NCI-H510A treated with DMSO at 0.1 percent for 48 hours (cell line): Measurements from ENCODE around the gene NT5DC3.

Source experiments
- DNase-seq: peaks from one replicate; lab custom pipeline; 2025; lab: John Stamatoyannopoulos, UW

Gene NT5DC3

DNA sequence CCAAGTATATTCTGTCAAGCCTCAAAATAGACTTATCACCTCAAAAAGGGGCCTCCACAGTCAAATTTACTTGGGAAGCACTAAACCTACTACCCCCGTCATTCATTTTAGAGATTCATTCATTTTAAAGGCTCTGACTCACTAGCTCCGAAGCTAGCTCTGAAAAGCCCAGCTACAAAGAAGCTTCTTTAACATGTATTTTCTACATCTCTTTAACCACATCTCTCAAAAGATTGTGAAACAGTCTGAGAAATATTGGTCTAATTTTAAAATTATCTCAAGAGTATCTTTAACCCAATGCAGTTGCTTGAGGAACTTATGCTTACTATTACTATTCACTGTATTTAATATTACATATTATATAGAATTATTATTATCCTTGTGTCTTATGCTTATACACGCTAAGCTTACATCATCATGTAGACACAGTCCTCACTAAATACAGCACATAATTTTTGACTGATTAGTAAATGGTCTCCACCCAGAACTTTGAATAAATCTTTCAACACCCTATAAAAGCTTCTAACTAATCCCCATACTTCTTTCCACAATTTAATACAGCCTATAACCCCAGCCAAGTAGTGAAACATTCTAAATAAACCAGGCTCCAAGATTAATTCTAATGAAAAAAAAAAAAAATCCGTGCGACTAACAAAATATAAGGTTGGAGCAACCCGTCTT, 7.8 kb downstream of the NT5DC3 start:
- no peak for DNase-seq

- DNase-seq: no peak
Measured at GRCh38 chr12:103832048-103832997, 8.7 kb downstream of the NT5DC3 start.

GRCh38 chr12:103830730-103831320, 10.2 kb downstream of the NT5DC3 start:
- no peak for DNase-seq

GRCh38 chr12:103830025-103830725, 10.9 kb downstream of the NT5DC3 start:
- no peak for DNase-seq

- no peak for DNase-seq
Measured at GRCh38 chr12:103829092-103829491, 11.9 kb downstream of the NT5DC3 start.

- DNase-seq: no peak
Measured at GRCh38 chr12:103827911-103828391, 13.1 kb downstream of the NT5DC3 start.

DNA sequence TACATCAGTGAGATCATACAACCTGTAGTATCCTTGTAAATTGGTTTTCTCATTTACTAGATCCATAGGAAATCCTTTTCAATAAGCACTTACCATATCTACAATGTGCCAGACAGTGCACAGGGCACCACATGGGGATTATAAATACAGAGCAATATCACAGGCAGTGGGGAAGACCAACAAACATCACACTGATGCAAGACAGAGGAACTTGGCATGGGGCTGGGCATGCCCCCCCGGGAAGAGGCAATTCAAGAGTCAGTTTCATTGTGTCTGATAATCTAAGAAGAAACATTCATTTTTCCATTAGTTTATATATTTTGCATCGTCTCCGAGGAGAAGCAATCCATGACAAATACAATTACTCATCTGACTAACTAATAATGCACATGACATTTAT, 16.2 kb downstream of the NT5DC3 start:
- DNase-seq: no peak

GRCh38 chr12:103824290-103824689, 16.7 kb downstream of the NT5DC3 start:
- no peak for DNase-seq

GRCh38 chr12:103823871-103824270, 17.2 kb downstream of the NT5DC3 start:
- no peak for DNase-seq

DNA sequence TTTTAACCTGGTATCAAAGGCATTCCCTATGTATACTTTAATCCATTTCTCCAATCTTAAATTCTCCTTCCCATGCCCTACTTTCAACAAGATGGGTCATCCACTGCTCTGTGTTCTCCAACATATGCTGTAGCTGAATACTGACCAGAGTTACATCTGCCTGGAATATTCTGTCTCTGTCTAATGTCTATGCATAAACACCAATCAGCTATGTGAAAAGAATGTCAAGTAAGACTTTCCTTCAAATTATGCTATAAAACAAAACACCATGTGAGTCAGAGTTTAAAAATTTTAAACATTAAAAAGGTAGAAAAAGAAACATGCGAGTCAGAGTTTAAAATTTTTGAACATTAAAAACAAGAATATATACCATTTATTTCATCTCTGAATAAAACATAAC, 19.3 kb downstream of the NT5DC3 start:
- DNase-seq: no peak

DNA sequence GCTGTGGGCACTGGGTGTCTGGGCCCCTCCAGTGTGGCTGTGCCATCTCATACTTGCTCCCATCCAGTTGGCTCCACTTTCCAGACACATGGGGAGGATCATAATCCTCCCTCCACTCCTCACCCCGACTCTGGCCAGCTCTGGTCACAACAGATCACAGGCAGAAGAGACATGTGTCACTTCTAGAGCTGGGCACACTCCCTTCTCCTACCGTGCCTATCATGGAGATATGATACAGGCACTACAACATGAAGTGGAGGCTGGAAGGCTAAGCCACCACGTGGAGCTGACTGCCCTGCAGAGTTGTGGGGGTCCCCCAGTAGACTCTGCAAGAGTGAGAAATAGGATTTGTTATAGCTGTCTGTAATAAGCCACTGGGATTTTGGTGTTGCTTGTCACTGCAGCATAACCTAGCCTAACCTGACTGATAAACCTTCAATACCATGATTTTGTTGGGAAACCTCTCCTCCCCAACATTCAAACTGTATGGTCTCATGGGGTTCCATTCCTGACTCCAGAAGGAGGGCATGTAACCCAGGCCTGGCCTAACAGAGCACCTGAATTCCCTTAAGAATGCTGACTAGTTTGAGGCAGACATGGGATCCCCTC, 20.0 kb downstream of the NT5DC3 start:
- no peak for DNase-seq

DNA sequence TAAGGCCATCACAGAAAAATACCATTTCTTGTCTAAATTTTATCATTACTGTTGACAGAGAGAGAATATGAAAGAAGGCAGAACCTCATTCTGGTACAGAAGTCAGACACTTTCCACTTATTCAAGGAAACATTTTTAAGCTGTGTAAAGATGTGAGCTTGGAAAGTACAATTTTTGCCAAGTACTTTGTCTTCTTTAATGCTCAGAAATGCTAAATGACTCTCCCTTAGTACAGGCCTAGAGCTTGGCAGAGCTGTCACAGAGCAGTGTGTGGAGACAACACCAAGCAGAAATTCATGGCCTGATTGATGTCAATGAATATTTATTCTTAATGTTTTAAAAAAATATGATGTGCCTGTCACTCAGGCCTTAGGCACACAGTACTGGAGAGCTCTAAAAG, 20.7 kb downstream of the NT5DC3 start:
- DNase-seq: no peak

DNA sequence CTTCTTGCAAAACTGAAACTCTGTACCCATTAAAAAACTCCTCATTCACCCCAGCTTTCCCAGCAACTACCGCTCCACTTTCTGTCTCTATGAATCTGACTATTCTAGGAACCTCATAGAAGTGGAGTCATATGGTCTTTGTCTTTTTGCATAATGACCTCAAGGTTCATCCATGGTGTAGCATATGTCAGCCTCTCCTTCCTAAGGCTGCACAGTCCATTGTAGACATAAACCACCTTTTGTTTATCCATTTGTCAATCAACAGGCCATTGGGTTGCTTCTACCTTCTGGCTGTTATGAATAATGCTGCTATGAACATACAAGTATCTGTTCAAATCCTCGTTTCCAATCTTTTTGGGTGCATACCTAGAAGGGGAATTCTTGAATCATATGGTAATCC, 21.1 kb downstream of the NT5DC3 start:
- no peak for DNase-seq

GRCh38 chr12:103819312-103819711, 21.7 kb downstream of the NT5DC3 start:
- no peak for DNase-seq

GRCh38 chr12:103817791-103818190, 23.2 kb downstream of the NT5DC3 start:
- DNase-seq: no peak

DNA sequence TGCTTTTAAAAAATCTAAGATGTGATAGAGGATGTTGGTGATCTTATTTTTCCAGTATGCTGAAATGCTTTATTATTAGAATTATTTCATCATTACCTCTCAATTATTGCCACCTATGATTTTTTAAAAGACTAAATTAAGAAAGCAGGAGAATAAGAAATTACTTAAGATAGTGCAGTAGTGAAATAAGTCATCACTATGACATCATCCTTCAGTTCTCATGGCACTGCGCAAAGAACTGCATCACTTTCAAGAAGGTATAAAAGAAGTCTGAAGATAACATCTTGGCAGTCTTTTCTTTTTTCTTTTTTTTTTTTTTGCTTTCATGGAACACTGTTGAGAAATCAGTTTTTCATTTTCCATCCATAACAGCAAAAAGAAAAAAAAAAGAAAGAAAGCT, 24.4 kb downstream of the NT5DC3 start:
- DNase-seq: no peak

GRCh38 chr12:103814436-103814835, 26.6 kb downstream of the NT5DC3 start:
- DNase-seq: no peak

GRCh38 chr12:103813949-103814348, 27.1 kb downstream of the NT5DC3 start:
- DNase-seq: no peak

- no peak for DNase-seq
Measured at GRCh38 chr12:103813426-103813825, 27.6 kb downstream of the NT5DC3 start.

DNA sequence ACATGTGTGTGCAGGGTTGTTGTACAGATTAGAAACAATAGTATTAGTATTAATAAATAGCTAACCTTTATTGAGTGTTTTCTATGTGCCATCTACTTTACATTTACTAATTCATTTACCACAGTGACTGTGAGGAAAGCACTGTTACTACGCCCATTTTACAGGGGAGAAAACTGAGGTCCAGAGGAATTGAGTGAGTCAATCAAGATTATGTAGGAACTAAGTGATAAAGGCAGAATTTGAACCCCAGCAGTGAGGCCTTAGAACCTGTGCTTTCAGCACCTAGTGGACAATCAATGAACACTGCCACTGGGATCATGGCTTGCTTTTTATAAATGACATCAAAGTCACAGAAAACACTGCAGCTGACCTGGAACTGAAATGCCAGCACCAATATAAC, 28.2 kb downstream of the NT5DC3 start:
- DNase-seq: no peak

GRCh38 chr12:103811791-103812190, 29.2 kb downstream of the NT5DC3 start:
- DNase-seq: no peak

GRCh38 chr12:103810111-103810510, 30.9 kb downstream of the NT5DC3 start:
- no peak for DNase-seq
